AG10803 (cell line): ENCODE results near the gene MMP11.
"Not testable (repeated sequence)": the region's sequence is repeated elsewhere in the genome, so short reads cannot be mapped to it uniquely, and the experiment has no call there.

Source experiments
- DNase-seq: peaks from one replicate; pipeline ENCODE4 v3.0.0; 2010; ENCODE audit warnings: low read depth
- H3K4me3 ChIP-seq: 2 replicates; pipeline ENCODE4 v1.5.1; 2011; ENCODE audit warnings: mild to moderate bottlenecking, low read length, control low read depth
- TF ChIP-seq, protein P1 (sequence below): conservative IDR thresholded peaks from 2 replicates; pipeline ENCODE4 v1.5.1; 2011; ENCODE audit warnings: mild to moderate bottlenecking, low read length, control low read depth, inconsistent platforms

The MMP11 gene, protein sequence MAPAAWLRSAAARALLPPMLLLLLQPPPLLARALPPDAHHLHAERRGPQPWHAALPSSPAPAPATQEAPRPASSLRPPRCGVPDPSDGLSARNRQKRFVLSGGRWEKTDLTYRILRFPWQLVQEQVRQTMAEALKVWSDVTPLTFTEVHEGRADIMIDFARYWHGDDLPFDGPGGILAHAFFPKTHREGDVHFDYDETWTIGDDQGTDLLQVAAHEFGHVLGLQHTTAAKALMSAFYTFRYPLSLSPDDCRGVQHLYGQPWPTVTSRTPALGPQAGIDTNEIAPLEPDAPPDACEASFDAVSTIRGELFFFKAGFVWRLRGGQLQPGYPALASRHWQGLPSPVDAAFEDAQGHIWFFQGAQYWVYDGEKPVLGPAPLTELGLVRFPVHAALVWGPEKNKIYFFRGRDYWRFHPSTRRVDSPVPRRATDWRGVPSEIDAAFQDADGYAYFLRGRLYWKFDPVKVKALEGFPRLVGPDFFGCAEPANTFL

GRCh38 chr22:23772649-23773473 lies at the start of gene MMP11:
MMP11 (plus strand) TSS chr22:23772849; CDS start chr22:23772871, 22 bp downstream.
- H3K4me3 ChIP-seq = peak within 1 kb of the TSS; percentile 55
- DNase-seq = peak; percentile 28
- TF ChIP-seq, protein P1, sequence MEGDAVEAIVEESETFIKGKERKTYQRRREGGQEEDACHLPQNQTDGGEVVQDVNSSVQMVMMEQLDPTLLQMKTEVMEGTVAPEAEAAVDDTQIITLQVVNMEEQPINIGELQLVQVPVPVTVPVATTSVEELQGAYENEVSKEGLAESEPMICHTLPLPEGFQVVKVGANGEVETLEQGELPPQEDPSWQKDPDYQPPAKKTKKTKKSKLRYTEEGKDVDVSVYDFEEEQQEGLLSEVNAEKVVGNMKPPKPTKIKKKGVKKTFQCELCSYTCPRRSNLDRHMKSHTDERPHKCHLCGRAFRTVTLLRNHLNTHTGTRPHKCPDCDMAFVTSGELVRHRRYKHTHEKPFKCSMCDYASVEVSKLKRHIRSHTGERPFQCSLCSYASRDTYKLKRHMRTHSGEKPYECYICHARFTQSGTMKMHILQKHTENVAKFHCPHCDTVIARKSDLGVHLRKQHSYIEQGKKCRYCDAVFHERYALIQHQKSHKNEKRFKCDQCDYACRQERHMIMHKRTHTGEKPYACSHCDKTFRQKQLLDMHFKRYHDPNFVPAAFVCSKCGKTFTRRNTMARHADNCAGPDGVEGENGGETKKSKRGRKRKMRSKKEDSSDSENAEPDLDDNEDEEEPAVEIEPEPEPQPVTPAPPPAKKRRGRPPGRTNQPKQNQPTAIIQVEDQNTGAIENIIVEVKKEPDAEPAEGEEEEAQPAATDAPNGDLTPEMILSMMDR = 0 out of 2 replicates have a peak, but pooled peaks have one; percentile 3

- H3K4me3 ChIP-seq, DNase-seq: not testable (repeated sequence)
Observed at GRCh38 chr22:23728108-23728507, 44.5 kb upstream of the MMP11 start.

DNA sequence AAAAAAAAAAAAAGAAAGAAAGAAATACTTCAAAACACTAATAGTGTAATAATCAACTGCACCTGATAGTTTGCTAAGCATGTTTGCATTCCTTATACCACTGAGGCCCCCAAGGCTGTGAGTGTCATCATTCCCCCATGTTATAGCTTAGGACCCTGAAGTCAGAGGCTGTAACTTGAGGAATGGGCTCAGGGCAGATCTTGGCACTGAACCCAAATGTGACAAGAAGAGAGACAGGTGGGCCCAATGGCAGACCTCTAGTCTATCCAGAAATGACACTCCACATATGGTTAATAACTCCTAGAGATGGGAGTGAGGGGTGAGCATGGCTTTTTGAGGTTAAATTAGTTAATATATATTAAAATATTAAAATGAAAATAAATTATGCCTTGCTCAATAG lies 35.0 kb upstream of the MMP11 start:
- H3K4me3 ChIP-seq = no peak overlapping the region
- DNase-seq = no peak
- TF ChIP-seq, protein P1 = no peak

GRCh38 chr22:23742505-23743264 lies 30.0 kb upstream of the MMP11 start:
- no peak for DNase-seq
- H3K4me3 ChIP-seq = no peak overlapping the region
- TF ChIP-seq, protein P1 = no peak

DNA sequence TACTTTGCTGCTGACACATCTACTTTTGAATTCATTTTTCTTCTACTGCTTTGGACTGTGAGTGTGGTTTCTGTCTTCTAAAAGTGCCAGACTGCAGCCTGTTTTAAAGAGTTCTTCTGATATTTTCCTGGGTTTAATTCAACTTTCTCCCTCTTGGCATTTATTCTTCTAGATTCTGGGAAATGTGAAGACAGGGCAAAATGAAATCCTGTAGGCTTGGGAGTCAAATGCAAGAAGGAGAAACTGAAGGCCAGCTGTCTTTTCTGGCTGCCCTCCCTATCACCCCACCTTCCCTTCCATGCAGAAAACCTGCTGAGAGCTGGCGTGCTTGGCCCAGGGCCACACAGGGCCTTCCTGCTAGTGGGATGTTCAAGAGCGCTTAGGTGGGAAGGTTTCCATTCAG lies 29.3 kb upstream of the MMP11 start:
- TF ChIP-seq, protein P1 = no peak
- no peak for DNase-seq
- H3K4me3 ChIP-seq = no peak overlapping the region

GRCh38 chr22:23744001-23744400 lies 28.6 kb upstream of the MMP11 start:
- TF ChIP-seq, protein P1 = no peak

DNA sequence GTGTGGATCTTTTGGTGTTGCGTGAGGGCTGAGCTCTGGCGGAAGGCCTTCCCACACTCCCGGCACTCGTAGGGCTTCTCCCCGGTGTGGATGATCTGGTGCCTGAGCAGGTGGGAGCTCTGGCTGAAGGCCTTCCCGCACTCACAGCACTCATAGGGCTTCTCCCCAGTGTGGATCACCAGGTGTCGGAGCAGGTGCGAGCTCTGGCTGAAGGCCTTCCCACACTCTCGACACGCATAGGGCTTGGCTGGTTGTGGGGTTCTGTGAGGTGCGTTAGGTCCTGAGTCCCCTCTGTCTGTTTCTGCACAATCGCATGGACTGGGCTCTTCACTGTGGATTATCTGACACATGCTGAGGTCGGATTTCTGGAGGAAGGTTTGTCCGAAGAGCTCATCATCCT lies 28.2 kb upstream of the MMP11 start:
- DNase-seq = no peak
- H3K4me3 ChIP-seq = no peak overlapping the region
- TF ChIP-seq, protein P1 = no peak

More at GRCh38 chr22:23744001-23744400, 28.6 kb upstream of the MMP11 start:
- no peak overlapping the region for H3K4me3 ChIP-seq
- no peak for DNase-seq
